GM21526 (cell line): ENCODE results near the gene GSTO1.

Experiments
- ATAC-seq: cut with Tn5 transposase; IDR thresholded peaks from one replicate; pipeline ENCODE4 v1.9.1; 2021; ENCODE audit warnings: moderate library complexity; ENCODE audit not compliant: unreplicated experiment, low FRiP score

Gene GSTO1

DNA sequence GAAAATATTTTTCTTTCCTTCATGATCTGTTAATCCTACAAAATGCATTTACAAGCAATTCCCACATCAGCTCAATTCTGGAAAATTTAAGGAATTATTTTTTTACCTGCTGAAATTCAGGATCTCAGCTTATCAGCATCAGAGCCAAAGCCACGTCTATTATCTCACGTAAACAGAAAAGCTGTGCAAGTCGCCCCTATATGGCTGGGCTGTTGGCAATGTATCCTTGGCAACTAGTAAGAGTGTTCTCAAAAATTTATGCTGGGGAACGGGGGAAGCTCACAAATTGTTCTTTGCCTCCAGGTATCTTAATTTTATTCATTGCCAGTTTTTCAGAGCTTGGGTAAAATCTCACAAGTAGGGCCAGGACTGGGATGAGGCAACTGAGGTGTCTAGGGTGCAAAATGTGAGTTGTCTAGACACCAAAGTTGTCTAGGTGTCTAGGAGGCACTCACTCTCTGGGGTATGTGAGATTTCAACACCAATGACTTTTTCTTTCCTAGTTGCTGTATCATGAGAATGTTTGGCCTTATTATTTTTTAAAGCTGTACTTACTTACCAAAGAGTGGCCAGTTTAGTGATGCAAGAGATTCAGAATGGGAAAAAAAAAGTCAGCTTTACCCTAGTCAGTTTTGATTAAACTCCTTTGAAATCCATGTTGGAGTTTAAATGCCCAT, 19.3 kb downstream of the GSTO1 start:
- ATAC-seq, result no peak

DNA sequence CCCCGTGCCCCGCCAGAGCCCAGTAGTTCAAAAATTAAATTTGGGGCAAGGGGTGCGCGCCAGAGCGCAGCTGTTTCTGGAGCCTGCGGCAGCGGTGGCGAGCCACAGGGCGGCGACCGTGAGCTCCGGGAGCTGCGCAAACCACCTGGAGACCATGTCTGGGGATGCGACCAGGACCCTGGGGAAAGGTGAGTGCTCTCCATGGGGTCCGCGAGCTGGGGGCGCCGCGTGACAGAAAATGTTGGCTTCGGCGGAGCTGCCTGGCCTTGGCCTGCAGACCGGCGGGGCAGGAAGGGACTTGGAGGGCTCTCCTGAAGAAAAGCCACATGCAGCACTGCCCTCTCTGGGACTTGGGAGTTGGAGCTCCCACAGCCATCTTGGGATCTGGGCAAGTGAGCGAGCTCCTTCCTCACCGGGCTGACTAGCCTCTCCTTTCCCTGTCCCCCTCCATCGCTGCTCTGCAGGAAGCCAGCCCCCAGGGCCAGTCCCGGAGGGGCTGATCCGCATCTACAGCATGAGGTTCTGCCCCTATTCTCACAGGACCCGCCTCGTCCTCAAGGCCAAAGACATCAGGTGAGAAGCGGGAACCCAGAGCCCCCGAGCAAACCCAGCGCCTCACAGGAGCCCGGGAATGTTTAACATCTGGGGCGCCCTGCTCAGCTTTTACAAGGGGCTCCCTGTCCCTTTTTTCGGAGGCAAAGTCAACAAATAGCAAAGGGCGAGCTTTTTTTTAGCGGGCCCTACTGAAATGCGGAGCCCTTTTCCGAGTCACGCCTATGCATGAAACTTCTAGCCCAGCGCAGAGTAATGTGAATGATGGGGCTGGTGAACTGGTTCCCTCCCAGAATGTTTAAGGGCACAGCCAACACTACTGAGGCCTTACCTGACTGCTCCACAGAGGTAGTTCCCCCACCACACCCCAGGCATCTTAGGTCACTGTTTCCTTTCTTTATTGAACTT, 20.4 kb downstream of the GSTO1 start:
- peak; percentile 91 for ATAC-seq

DNA sequence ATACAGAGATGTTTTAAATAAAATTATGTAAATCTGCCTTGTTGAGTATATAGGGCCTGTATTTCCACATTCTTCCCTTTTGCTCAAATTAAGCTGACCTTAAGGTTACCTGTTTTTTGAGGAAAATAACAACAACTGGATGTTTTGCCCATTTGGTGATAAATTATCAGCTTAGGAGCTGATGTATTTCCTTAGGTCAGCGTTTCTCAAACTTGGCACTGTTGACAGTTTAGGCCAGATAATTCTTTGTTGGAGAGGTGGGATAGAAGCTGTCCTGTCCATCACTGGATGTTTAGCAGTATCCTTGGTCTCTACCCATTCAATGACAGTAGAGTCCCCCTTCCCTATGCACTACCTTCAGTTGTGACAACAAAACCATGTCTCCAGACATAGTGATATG, 21.5 kb downstream of the GSTO1 start:
- no peak for ATAC-seq

DNA sequence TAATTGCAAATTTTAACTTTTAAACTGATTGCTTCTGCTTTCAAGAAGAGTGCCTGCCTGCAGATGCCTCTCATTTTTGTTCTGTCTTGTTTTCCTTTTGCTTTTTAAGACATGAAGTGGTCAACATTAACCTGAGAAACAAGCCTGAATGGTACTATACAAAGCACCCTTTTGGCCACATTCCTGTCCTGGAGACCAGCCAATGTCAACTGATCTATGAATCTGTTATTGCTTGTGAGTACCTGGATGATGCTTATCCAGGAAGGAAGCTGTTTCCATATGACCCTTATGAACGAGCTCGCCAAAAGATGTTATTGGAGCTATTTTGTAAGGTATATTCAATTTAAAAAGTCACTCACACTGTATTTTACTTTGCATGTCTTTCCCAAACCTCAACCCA, 23.1 kb downstream of the GSTO1 start:
- no peak for ATAC-seq

DNA sequence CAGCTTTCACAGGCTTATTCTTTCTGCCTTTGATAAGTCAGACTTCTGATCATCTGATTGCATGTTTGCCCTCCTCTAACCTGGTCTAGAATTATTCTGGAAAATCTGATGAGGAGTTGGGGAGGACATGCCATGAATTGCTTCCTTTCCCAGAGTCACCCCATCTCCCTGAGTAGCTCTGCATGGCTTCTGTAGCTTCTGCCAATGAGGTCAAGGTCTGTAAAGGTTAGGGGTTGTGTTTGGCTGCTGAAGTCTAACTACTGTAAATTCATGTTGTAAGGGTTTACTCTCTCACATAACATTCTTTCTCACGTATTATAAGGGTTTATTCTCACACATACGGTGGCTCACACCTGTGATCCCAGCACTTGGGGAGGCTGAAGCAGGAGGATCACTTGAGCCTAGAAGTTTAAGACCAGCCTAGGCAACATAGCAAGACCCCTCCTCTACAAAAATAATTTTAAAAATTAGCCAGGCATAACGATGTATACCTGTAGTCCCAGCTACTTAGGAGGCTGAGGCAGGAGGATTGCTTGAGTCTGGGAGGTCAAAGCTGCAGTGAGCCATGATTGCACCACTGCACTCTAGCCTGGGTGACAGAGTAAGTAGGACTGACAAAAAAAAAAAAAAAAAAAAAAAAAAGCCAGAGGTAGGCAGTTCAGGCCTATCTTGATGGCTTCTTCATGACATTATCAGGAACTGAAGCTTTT, 25.0 kb downstream of the GSTO1 start:
- ATAC-seq, result no peak

DNA sequence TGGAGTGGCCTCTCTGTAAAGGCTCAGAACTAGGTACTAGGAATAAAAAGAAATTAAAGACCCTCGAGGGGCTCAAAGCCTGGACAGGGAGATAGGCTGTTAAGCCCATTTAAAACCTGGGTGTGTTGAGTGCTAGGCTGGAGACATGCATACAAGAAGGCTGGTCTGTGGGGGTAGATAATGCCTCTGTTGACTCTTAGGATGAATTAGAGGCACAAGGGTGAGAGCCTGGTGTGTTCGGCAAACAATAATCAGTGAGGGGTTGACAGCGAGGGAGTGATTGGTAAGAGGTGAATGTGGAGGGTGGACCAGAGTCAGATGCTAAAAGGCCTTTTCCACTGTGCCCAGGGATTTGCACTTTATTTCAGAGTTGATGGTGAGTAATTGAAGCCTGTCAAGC, 27.0 kb downstream of the GSTO1 start:
- ATAC-seq, result no peak

DNA sequence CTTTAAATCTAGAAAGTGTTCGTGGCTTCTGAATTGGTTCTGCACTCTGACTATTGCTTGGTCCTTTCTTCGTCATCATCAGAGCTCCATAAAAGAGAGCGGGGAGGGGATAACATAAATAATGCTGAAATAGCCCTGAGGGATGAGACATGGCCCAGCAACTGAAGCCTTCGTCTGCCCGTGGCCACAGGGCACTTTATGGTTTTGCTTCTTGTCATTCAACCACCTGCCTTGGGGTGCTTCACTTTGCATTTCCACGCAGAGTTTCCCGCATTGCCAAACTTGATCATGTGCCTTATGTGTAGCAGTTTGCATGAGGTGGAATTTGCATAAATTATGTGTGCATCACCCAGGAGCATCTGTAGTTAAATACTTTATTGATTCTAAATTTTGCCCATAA, 30.2 kb downstream of the GSTO1 start:
- ATAC-seq, result no peak

DNA sequence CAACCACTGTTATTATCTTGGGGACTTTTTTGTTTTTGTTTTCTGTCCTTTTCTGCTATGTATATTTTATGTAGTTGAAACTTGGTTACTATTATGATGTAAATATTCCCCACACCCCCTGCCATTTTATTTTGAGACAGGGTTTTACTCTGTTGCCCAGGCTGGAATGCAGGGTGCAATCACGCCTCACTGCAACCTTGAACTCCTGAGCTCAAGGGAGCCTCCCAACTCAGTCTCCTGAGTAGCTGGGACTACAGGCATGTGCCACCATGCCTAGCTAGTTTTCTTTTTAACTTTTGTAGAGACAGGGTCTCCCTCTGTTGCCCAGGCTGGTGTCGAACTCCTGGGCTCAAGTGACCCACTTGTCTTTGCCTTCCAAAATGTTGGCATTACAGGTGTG, 32.2 kb downstream of the GSTO1 start:
- no peak for ATAC-seq

DNA sequence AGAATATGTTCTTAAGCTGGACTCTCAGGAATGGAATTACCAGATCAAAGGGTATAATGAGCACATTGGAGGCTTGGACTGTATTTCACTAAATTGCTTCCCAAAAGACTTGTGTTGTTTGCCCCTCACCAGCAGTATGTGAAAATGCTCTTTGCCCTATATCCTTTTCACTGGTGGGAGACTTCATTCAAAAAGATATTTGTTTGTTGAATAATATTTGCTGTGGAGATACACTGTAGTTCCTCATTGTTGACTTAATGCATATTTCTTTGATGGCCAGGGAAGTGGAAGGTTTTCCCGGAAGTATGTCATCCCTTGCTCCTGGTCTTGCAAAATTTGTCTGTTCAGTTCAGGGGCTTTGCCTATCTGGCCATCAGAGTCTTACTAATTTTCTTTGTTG, 33.7 kb downstream of the GSTO1 start:
- ATAC-seq, result no peak

DNA sequence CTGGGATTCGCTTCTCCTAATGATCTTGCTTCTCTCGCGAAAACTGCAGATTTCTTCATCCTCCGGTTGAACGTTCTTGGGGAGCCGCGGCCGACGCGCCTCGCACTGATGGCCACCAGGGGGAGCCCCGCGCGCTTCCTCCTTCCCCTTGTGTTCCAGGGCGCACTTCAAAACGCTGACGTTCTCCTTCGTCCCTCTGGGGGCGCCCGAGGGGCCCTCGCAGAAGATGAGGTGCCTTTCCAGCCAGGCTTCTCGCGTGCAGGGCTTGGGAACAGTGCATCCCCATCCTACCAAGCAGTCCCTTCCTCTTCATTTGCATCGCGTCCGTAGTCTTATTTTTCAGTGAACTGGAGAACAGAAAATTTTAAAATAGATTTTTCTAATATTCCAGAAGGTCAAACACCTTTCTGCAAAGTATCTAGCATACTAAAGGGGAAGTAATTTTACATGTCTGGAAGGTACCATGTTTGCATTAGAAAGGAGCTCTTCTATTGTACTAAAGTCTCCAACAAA, 36.8 kb downstream of the GSTO1 start:
- peak; percentile 98 for ATAC-seq

DNA sequence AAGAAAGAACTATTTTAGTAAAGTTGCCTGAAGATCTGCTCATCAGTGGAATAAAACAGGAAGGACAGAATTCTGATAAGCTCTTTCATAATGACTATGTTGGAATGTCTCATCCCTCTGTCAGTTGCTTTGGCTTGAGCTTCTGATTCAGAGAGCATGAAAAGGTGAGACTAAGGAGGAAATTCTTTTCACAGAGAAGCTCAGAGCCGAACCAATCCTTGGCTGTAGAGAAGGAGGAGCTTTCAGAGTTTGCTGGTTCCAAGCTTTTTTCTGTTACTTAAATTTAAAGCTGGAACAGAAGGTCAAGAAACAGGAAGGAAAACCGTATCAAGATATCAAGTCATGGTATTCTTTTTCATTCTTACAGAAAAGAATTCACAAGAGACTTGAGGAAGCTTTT, 38.3 kb downstream of the GSTO1 start:
- no peak for ATAC-seq

DNA sequence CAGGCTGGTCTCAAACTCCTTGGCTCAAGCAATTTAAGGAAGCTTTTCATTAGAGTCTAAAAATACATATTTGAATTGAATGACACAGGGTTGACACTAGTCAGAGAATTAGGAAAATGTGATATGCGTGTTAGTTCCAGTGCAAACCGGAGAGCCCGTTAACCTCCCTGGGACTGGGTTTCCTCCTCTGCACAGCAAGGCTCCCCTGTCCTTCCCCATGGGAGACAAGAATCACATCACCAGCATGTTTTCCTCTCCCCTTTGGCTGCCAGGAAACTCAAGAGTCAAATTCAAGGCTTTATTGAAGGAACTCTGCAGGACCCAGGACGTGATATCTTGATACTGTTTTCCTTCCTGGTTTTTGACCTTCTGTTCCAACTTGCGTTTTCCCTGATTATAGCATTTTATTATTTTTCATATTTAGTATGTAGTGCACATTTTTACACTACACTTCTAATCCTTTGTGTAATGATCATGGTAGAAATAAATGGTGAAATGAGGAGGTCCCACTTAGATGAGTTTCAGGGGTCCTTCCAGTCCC, 39.2 kb downstream of the GSTO1 start:
- ATAC-seq, result no peak

DNA sequence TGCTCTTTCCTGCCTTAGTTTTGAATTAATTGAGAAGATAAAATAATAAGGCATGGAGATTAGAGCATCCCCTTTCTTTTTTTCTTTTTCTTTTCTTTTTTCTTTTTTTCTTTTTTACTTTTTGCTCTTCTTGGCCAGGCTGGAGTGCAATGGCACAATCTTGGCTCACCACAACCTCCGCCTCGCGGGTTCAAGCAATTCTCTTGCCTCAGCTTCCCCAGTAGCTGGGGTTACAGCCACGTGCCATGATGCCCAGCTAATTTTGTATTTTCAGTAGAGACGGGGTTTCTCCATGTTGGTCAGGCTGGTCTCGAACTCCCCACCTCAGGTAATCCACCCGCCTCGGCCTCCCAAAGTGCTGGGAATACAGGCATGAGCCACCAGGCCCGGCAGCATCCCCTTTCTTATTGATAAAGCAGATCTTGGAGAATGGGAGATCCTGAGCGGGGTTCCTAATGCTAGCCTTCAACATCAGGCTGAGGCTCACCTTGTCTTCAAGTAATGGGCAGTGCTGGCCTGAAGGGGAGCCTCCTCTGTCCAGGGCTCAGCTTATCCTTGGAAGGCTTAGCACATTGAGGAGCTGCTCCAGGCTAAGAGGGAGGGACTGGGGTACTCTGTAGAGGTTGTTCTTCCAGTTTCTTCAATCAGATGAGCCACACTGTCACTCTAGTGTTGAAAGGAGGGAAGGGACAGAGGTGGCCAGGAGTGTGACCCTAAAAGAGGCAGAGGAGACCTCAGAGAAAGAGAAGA, 42.2 kb downstream of the GSTO1 start:
- no peak for ATAC-seq

DNA sequence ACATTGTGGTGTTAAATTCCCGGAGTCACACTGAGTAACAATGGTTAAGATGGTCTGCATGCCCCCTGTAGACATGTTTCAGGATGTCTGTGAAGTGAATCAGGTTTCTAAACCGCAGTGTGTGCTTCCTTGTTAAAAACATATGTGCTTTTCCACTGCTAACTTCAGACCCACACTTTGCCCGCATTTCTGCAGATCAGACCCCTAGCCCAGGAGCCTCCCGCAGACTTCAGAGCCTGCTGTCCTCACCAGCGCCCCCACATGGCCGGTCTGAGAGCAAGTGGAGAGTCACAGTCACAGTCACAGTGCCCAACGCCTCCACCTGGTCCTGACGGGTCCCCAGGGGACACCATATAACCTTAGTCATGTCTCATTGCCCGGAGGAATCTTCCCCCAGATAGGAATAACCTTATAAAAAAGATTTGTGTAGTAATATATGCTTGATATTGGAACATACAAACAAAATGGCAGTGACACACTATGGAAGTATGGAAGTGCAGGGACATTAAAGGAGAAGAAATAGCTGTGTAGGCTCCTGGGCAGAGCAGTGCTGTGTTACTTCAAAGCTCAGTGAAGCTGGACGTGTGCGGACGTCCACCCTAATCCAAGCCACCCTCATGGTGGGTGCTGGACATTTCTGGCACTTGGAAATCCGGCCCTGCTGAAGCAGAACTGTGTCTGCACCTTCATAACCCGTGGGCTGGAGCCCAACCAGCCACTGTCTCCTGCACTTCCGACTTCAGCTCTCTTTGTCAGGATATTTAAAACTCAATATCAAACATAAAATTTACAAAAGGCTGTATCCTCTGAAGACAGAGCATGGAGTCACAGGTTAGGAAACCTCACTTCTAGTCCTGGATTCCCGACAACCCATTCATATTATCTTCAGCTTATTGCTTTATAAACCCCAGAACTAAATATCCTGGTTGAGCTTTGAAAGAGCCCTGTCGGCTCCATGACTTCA, 43.3 kb downstream of the GSTO1 start:
- ATAC-seq, result peak; percentile 47

DNA sequence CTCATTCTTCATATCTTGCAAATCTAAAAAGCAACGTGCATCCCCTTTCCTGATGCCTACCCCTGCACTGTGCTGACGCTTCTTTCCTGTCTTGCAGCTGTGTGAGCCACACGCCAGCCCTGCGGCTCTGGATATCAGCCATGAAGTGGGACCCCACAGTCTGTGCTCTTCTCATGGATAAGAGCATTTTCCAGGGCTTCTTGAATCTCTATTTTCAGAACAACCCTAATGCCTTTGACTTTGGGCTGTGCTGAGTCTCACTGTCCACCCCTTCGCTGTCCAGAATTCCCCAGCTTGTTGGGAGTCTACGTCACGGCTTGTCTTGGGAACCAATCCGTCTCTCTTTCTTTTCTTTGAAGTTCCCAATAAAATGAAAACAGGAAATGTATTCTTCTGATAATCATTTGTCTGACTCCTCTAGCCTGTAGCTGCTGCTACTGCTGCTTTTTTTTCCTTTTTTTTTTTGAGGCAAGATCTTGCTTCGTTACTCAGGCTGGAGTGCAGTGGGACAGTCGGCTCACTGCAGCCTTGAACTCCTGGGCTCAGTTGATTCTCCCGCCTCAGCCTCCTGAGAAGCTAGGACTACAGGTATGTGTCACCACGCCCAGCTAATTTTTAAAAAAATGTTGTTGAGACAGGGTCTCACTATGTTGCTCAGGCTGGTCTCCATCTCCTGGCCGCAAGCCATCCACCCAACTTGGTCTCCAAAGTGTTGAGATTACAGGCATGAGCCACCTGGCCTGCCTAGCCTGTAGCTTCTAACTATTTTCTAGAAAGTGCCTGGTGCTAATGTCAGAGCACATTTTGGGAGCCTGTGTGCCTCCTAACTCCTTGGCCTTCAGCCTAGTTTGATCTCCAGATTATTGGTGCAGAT, 44.6 kb downstream of the GSTO1 start:
- ATAC-seq, result no peak

DNA sequence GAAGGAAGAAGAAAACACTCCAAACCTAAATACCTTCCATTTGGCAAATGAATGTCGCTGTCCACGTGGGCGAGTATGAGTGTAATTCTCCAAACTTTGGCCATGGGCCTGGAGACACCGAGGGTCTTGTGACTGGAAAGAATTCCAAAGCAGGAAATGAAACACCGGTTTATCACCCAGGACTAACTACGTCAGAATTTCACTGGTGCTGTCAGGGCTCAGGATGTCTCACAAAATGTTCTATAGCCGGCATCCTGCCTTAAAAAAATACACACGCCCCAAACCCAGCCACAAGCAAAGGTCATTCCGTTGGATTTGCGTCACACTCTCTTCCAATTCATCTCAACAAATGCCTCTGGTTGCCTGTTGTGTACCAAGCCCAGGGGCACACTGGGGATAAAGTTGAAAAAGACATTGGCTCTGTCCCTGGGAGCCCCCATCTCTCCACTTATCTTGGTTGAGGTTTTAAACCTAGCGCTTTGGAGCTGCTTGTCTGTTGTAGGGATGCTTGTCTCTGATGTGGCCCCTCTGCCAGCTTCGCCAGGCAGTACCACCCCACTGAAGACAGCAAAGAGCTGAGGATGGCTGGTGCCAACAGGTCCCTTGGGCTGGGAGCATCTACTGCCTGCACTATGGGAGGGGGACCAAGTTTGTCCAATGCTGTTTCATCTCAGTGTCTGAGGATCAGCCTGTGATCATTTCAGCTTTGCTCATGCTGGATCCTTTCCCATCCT, 45.5 kb downstream of the GSTO1 start:
- ATAC-seq, result no peak

DNA sequence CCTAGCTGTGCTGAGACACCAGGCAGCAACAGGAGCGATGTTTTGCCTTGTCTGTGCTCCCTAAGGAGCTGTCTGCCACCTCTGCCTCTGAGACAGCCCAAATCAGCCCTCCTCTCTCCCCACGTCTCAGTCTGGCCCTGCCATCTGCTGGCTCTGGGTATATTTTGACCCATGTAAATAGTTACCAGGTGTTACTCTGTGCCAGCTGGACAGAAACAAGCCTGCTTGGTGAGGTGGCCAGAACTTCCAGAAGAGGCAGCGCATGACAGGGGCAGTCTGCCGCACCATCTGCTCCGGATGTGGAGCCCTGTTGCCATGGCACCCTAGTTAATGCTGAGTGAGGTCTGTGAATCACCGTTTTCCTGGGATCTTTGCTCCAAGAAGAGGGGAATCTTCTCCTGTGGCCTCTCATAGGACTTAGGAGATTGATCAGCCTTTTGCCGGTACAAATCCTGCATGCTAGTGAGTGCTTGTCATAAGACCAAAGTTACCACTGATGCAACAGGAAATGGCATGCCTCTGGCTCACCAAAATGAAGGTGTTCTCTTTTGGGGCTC, 46.1 kb downstream of the GSTO1 start:
- no peak for ATAC-seq
